Ecto neural progenitor cell (in vitro differentiated cells): ENCODE data around the gene AQP2.
"Not testable (repeated sequence)": the region's sequence is repeated elsewhere in the genome, so short reads cannot be mapped to it uniquely, and the experiment has no call there.

Experiments
- DNase-seq: peaks from one replicate; pipeline ENCODE4 v3.0.0-alpha.2; 2018; ENCODE audit warnings: low spot score

Gene AQP2

DNA sequence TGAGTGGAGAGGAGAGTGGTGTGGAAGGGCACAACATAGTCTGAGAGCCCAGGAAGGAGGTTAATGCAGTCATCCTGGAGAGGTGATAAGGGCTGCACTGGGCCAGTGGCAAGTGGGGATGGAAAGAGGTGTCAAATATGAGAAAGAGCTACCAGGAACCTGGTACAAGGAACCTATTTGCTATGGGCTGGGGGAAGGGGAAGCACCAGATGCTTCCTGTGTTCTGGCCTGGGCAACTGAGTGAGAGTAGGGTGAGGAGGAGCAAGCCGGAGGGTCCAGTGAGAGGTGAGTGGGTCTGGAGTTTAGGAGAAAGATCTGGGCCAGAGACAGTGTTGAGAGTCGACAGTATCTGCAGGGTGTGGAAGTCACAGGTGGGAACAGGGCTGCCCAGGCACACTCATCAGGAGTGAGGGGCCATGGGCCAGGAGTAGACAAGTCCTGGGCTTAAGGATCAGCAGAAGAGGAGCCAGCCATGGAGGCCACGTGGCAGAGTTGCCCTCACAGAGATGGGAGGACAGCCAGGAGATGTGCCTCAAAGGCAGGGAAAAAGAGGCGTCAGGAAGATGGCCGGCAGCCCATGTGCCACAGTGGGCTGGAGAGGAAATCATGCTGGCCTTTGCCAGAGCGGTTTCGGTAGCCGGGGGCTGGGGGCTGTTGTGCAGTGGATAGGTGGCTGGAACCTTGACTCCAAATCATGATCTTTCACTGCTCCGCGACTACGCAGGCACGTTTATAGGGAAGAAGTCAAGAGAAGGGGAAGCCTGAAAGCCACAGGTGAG is 19.3 kb downstream of the AQP2 start:
- DNase-seq, result no peak

DNA sequence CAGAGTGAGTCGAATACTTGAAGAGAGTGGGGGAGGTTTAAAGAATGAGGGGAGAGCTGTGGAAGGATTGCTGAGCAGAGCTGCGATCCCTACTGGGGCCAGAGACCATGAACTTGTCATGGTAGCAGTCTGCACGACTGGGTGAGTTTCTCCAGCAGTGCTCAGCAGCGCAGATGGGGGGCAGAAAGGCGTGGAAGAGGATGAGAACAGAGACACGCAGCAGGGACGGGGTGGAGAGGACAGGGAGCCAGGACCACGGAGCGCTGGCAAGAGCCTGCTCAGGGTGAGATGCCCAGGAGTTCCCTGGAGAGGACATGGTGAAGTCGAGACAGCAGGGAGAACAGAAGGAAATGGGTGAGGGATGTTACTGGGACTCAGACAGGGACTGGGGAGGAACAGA is 20.1 kb downstream of the AQP2 start:
- DNase-seq, result no peak

GRCh38 chr12:49971141-49971540 is 20.6 kb downstream of the AQP2 start:
- DNase-seq, result no peak

- no peak for DNase-seq
Measured at GRCh38 chr12:49972129-49972528, 21.6 kb downstream of the AQP2 start.

DNA sequence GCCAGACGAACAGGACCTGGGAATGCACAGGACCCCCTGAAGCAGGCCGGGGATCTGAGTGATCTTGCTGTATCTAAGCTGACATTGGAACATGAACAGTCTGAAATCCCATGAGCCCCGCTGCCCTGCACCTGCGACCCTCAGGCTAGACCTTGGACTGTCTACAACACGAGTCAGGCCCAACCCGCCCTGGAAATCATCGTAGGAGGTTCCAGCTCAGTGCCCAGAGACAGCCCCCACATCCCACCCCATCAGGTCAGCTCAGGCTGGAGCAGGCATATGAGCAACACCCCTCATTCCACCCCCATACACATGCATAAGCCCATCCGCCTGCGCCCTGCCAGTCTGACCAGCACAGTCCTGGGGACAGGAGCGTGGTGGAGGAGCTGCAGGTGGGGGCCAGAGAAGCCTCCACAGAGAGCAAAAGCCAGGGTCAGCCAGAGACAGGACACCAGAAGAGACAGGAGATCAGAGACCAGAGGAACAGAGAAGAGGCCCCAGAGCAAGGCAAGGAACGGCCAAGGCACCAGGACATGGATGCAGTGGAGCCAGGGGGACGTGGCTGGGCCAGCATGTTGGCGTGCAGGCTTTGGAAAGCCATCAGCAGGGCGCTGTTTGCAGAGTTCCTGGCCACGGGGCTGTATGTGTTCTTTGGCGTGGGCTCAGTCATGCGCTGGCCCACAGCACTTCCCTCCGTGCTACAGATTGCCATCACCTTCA is 22.3 kb downstream of the AQP2 start, which contains the start of gene AQP6:
Gene AQP6 (plus strand): TSS at position 307 of the 720 bp plus-strand sequence. CDS start 227 bp downstream, at position 534.
- no peak for DNase-seq

GRCh38 chr12:49973361-49973830 is 22.9 kb downstream of the AQP2 start:
- DNase-seq, result no peak

- DNase-seq, result peak; percentile 82
Measured at GRCh38 chr12:49974231-49974675, 23.7 kb downstream of the AQP2 start.

GRCh38 chr12:49974677-49975317 is 24.3 kb downstream of the AQP2 start:
- DNase-seq, result peak; percentile 52

- DNase-seq, result peak; percentile 54
Measured at GRCh38 chr12:49975318-49975761, 24.8 kb downstream of the AQP2 start.

DNA sequence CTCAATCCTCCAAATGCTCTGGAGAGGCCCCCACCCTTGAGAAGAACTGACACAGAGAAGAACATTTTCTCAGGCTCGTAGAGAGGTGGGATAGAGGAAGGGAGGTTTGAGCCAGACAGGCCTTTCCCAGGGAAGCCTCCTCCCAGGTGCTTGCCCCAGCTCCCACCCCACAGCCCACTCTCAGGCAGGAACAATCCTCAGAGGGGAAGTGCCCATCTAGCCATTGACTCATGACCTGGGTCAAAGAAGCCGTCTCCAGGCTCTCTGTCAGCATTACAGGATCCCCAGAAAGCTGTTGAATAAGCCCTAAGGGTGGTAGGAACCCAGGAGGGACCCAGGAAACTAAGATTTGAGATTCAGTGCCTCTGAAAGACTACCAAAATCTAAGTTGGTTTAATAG is 26.0 kb downstream of the AQP2 start:
- DNase-seq, result no peak

DNA sequence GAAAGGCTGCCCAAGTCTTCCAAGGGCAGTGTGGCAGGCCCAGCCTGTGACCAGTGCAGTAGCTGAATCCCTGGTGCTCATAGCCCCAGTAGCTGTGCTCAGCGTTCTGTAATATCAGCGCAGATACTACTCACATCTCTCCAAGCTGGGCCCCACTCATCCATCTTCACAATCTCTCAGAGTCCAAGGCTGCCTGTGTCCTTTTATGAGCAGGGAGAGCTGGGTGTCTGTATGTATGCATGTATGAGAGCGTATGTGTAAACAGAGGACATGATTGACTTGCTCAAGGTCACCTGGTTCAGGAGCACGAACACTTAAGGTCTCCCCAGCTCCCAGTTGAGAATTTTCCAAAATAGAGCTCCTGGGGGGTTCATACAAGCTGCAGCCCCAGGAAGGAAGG is 27.6 kb downstream of the AQP2 start:
- DNase-seq, result no peak

GRCh38 chr12:49979016-49979586 is 28.6 kb downstream of the AQP2 start:
- DNase-seq, result peak; percentile 53

DNA sequence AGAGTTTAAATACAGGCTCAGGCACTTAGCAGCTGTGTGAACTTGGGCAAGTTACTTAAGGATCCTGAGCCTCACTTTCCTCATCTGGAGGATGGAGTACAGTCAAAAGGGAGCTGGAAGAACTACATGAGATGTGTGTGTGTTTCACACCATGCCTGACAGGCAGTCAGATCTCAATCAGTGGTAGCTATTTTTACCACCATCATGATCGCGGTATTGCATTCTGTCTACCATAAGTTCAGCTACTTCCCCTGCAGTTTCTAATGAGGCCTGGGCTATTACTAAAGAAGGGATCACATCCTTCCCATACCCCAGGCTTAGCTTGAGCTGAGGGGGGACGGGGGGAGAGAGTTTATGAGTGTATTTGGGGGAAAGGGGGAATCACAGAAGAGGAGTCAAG is 29.3 kb downstream of the AQP2 start:
- no peak for DNase-seq

GRCh38 chr12:49980501-49981349 is 30.2 kb downstream of the AQP2 start:
- peak; percentile 63 for DNase-seq

- no peak for DNase-seq
Measured at GRCh38 chr12:49982246-49983087, 31.9 kb downstream of the AQP2 start.

- peak; percentile 85 for DNase-seq
Measured at GRCh38 chr12:49983892-49984291, 33.4 kb downstream of the AQP2 start.

DNA sequence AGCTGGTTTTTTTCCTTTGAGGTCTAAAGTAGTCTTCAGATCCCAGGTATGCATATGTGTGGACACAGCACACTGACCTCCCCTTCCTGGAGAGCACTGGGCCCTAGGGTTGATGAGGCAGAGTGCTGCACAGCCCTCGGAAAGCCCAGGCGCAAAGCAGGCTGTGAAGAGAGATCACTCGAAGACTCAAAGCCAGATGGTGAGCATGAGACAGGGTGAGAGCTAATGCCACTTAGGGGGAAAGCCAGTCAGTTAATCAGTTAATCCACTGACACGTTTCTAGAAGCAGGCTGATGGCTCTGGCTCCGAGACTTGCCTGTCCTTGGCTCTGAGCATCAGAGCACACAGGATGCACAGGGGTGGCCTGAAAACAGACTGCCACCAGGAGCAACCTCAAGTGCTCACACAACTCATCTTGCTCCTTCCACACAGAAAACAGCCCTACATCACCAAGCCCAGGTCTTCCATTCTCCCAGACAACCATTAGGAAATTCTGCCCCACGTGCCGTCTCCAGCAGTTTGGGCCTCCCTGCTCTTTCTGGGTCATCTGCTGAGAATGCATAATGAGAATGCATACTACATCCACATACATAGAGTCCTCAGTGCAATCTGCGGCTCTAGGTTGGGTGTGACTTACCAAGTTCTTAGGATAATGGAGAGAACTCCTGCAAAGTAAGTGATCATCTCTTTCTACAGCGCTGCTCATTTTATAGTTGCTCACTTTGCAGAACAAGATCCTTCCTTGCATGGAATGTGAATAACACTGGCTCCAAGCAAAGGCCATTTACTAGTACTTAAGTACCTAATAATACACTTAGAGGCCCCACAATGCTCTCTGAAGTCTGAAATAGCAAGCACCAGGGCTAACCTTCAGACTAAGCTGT is 34.2 kb downstream of the AQP2 start:
- peak; percentile 64 for DNase-seq

- DNase-seq, result no peak
Measured at GRCh38 chr12:49985981-49986380, 35.4 kb downstream of the AQP2 start.

GRCh38 chr12:49986476-49986875 is 35.9 kb downstream of the AQP2 start:
- DNase-seq, result not testable (repeated sequence)
